Suprapubic skin (tissue), 3 donors: ENCODE data around the gene PACS1.

Experiments
- CTCF ChIP-seq, 2 donors: fragments of 200-600 bp in 1 of 2; fragments of 450-650 bp in 1 of 2; sonication (generic) in 1 of 2; IDR thresholded peaks; one replicate each; pipeline ENCODE4 v1.5.1; 2016 to 2019; ENCODE audit warnings: antibody characterized with exemption in 2 of 2, mild to moderate bottlenecking in 1 of 2, moderate library complexity in 1 of 2
- EP300 ChIP-seq: sonication (generic); formaldehyde crosslinking; IDR thresholded peaks from one replicate; pipeline ENCODE4 v1.6.1; 2017; ENCODE audit warnings: antibody characterized with exemption
- POLR2A ChIP-seq, 2 donors: fragments of 450-650 bp; IDR thresholded peaks; one replicate each; pipeline ENCODE4 v1.6.1; 2017; ENCODE audit warnings: antibody characterized with exemption in 2 of 2, mild to moderate bottlenecking in 2 of 2, moderate library complexity in 2 of 2

GRCh38 chr11:66077927-66078326, 7.9 kb downstream of the PACS1 start:
- TF ChIP-seq POLR2A (IDR thresholded peaks at IDR 0.05) (no peak), CTCF (IDR thresholded peaks at IDR 0.05) (no peak), EP300 (no peak)
